Measurements from ENCODE around the gene ARNT2. TPM values are rescaled to one million over a fixed set of nuclear protein-coding genes. Genes with fewer than 3 reads are reported as not detected.

The ARNT2 gene
- polyA plus RNA-seq, 3 donors: 0.52 to 1.9 (median 1.5) TPM

- 85 to 94% (median 87%) methylated on average over 3 of the region's 3 CpGs for WGBS, 3 donors
- no peak overlapping the region for H3K27ac ChIP-seq (ENCODE audit: low read depth, low read length)
Measured at GRCh38 chr15:80457896-80458295, 53.7 kb downstream of the ARNT2 start.

- H3K27ac ChIP-seq (ENCODE audit: low read depth, low read length): no peak overlapping the region
- WGBS, 3 donors: 87 to 93% (median 87%) methylated on average over 2 of the region's 2 CpGs
Measured at GRCh38 chr15:80458580-80458979, 54.4 kb downstream of the ARNT2 start.

DNA sequence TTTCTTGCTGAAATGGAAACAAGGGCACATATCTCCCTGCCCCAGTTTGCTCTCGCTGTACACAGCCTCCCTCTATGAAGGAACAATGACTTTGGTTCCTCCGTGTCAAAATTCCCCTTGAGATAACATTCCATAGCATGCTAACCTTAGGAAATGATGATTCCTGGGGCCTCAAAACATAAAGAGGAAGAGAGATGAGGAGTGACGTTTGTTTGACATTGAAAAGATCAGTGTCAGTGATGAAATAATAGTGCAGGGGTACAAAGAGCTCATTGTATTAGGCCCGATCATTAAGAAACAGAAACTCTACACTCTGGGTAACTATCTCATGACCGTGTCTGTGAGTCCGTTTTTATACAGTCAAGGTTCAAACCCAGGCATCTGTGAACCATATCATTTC lies 55.2 kb downstream of the ARNT2 start:
- H3K27ac ChIP-seq (ENCODE audit: low read depth, low read length): no peak overlapping the region
- WGBS, 3 donors: 50 to 86% (median 57%) methylated on average over 6 of the region's 6 CpGs

DNA sequence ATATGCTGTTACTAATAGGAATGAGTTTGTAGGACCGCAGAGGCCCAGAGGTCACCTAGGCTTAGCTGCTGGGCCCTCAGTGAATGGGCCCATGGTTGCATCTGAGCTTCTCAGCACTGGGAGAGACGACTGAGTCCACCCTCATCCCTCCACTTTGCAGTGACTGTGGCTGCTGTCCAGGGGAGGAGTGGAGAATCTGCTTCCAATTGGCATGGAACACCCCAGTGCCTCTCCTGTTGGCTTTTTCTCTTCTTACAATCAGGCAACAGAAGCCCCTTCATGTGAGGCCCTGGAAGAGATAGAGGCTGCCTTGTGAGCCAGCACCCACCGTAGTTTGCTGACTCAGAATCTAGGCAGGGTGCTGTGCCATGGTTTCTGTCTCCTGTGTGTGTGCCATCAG lies 55.6 kb downstream of the ARNT2 start:
- WGBS, 3 donors: 75 to 88% (median 81%) methylated on average over 3 of the region's 3 CpGs
- H3K27ac ChIP-seq (ENCODE audit: low read depth, low read length): no peak overlapping the region

DNA sequence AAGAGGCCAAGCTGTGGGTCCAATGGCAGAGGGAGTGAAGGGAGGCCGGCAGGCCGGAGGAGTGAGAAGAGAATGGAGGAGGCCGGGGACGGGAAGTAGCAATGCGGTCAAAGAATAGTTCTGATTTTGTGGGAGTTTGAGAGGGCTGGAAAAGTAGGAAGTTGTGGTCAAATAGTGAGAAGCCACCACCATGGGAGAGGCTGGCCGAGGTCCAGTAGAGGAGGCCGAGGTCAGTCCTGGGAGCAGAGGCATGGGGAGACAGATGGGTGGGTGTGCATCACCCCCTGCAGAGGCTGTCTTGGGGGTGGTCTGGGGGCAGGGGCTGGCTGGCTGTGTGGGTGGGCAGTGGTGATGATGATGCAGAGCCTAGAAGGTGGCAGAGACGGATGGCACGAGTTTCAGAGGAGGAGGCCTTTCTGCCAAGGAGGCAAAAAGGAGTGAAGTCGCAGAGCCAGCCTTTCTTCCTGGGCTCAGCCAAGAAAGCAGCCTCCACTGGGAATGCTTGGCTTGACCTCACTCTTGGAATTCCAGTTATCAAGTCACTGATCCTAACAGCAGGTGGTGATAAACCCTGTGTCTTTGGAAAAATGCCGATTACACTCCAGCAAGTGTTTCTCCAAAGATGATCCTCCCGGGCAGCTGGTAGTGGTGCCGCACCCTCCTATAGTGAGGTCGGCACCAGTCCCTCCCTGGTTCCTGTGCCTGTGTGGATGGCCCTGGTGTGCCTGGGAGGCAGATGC lies 57.3 kb downstream of the ARNT2 start:
- 64 to 81% (median 71%) methylated on average over 14 of the region's 14 CpGs for WGBS, 3 donors
- H3K27ac ChIP-seq (ENCODE audit: low read depth, low read length): no peak overlapping the region

- WGBS, 3 donors: 77 to 95% (median 93%) methylated on average over 6 of the region's 6 CpGs
- no peak overlapping the region for H3K27ac ChIP-seq (ENCODE audit: low read depth, low read length)
Measured at GRCh38 chr15:80462111-80462510, 57.9 kb downstream of the ARNT2 start.

DNA sequence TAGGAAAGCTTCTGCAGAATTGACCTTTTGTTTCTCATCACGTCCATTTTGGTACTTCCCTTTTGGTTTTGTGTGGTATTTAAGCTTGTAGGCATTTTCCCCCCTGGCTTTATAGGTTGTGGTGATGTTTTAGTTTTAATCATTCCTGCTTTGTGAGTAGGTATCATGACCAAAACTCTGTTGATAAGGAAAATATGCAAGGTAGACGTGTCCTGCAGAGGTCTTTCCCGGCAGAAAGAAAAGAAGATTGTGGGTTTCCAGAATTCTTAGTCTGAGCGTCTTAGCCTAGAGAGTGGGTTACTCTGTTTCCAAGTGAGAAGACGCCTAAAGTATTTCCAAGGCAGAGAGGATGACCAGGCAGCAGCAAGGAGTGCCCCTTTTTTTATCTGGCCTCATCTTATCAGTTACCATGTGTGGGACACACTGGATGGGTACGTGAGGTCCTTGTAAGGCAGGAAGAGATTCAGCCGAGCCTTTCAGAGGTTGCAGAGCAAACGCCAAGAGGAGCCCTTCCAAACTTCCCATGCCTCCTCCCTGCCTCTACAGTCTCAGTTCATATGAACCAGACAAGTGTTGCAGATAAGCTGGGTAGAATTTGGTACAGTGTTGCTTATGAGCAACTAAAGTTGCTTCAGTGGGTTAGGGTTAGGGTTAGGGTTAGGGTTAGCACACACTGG lies 58.8 kb downstream of the ARNT2 start:
- WGBS, 3 donors: 69 to 78% (median 75%) methylated on average over 8 of the region's 8 CpGs
- no peak overlapping the region for H3K27ac ChIP-seq (ENCODE audit: low read depth, low read length)

- WGBS, 3 donors: 78 to 89% (median 87%) methylated on average over 4 of the region's 4 CpGs
- no peak overlapping the region for H3K27ac ChIP-seq (ENCODE audit: low read depth, low read length)
Measured at GRCh38 chr15:80464951-80465625, 60.9 kb downstream of the ARNT2 start.

DNA sequence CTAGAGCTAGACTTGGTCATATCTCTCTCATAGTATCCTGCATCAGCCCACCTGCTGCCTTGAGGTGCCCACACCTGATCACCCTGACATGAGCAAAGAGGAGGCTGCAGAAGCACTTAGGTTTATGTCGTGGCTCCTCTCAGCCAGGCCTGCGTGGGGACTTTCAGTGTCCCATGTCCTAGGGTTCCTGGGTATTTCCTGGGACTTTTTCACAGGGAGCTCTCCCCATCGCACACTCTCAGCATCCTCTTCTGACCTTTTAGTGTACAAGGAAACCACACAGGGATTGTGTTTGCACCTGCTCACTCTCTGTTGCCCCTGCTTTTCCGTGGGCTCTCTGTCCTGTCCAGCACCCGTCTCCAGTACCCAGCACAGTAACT lies 61.4 kb downstream of the ARNT2 start:
- no peak overlapping the region for H3K27ac ChIP-seq (ENCODE audit: low read depth, low read length)
- 92 to 94% (median 92%) methylated on average over 5 of the region's 5 CpGs for WGBS, 3 donors

- 86 to 97% (median 92%) methylated on average over 2 of the region's 2 CpGs for WGBS, 3 donors
- no peak overlapping the region for H3K27ac ChIP-seq (ENCODE audit: low read depth, low read length)
Measured at GRCh38 chr15:80466543-80466942, 62.4 kb downstream of the ARNT2 start.

GRCh38 chr15:80467311-80467714 lies 63.1 kb downstream of the ARNT2 start:
- WGBS, 3 donors: 74 to 80% (median 75%) methylated on average over 16 of the region's 16 CpGs
- H3K27ac ChIP-seq (ENCODE audit: low read depth, low read length): no peak overlapping the region

DNA sequence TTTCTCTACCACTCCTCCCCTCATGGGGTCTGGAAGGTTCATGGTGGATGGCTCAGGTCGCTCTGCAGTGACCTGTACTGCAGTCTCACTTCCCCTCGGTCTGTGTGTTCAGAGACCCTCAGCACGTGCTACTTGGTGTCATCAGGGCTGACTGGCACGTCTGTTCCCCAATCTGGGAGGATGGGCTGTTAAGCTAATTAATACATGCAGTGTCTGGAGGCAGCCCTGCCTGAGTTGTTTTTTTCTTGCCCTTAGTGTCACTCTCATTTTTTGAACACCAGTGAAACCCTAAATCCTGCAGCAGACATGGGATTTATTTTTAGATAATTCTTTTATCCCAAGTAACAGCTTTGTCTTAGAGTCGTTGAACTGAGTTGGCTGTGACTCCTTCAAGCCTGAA lies 64.6 kb downstream of the ARNT2 start:
- no peak overlapping the region for H3K27ac ChIP-seq (ENCODE audit: low read depth, low read length)
- 75 to 87% (median 81%) methylated on average over 5 of the region's 5 CpGs for WGBS, 3 donors

DNA sequence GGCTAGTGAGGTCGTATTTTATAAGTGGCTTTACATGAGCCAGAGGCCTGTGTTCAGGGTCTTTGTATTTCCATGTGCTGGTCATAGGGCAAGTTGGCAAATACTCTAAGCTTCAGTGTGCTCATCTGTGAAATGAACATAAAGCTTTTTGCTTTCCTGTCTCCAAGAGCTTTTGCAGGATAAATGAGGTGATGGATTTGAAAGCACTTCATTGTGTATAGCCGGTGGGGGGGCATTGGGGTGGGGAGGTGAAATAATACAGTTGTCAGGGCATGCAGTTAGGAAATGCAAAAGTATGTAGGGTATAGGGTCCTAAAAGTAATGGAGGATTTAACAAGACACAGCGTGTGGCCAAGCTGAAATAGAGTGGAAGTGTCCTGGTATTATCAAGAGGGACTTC lies 67.7 kb downstream of the ARNT2 start:
- no peak overlapping the region for H3K27ac ChIP-seq (ENCODE audit: low read depth, low read length)
- 86 to 87% (median 86%) methylated on average over 3 of the region's 3 CpGs for WGBS, 3 donors

GRCh38 chr15:80473286-80474223 lies 69.4 kb downstream of the ARNT2 start:
- WGBS, 3 donors: 56 to 70% (median 57%) methylated on average over 8 of the region's 8 CpGs
- H3K27ac ChIP-seq (ENCODE audit: low read depth, low read length): no peak overlapping the region

DNA sequence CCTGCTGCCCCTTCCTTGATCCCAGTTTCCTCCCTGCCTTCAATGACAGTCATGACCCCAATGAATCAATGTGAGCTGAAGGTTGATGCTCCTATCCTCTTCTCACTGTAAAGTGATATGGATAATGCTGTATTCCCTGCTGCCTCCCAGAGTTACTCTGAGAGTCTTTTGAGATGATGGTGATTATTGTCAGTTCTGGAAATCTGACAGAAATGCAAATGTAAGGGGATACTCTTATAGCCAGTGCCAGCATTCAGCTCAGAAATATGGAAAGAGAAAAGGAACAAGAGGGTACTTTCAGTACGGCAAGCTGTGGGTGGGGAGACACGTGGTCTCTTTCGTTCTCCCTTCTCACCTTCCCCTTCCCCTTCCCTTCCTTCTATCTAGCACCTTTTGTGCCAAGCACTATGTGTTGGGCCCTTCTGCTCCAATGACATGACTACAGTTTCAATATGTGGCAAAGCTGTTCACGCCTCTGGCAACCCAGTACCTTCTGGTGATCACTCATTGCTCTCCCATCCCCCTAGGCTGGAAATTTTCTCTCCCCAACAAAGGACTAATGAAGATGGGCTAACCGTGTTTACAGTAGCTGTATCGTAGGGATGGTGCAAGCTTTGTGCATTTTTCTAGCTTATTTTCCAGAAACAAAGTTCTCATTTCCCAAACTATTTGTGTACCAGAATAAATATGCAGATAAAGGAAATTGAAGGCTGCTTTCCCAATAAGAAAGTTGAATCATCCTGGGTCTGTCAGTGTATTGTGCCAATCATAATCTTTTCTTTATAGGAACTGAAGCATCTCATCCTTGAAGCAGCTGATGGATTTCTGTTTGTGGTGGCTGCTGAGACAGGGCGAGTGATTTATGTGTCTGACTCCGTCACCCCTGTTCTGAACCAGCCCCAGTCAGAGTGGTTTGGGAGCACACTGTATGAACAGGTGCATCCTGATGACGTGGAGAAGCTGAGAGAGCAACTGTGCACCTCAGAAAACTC lies 70.3 kb downstream of the ARNT2 start:
- H3K27ac ChIP-seq (ENCODE audit: low read depth, low read length): no peak overlapping the region
- WGBS, 3 donors: 61 to 75% (median 70%) methylated on average over 9 of the region's 9 CpGs

- WGBS, 3 donors: 92 to 94% (median 93%) methylated on average over 2 of the region's 2 CpGs
- H3K27ac ChIP-seq (ENCODE audit: low read depth, low read length): no peak overlapping the region
Measured at GRCh38 chr15:80475572-80475971, 71.4 kb downstream of the ARNT2 start.

GRCh38 chr15:80476036-80476435 lies 71.9 kb downstream of the ARNT2 start:
- 94 to 99% (median 94%) methylated on average over 6 of the region's 6 CpGs for WGBS, 3 donors

More at GRCh38 chr15:80476036-80476435, 71.9 kb downstream of the ARNT2 start:
- no peak overlapping the region for H3K27ac ChIP-seq (ENCODE audit: low read depth, low read length)

Data from adipose tissue (tissue), 3 donors.